IPS DF 6.9 (cell line): ENCODE results near the gene DYNLT4.
"Not testable (repeated sequence)": the region's sequence is repeated elsewhere in the genome, so short reads cannot be mapped to it uniquely, and the experiment has no call there.

Source experiments
- DNase-seq: peaks from one replicate; pipeline ENCODE4 v3.0.0-alpha.2; 2013; ENCODE audit warnings: low read depth, low spot score
- H3K27ac ChIP-seq: one replicate; pipeline ENCODE4 v1.5.1; 2013; ENCODE audit warnings: low read length, control low read depth
- H3K27me3 ChIP-seq: 2 replicates; pipeline ENCODE4 v1.6.1; 2013; ENCODE audit warnings: mild to moderate bottlenecking, low read length; ENCODE audit not compliant: control insufficient read depth, insufficient read depth
- H3K36me3 ChIP-seq: 2 replicates; pipeline ENCODE4 v1.6.1; 2013; ENCODE audit warnings: low read length; ENCODE audit not compliant: control insufficient read depth, insufficient read depth
- H3K4me1 ChIP-seq: 2 replicates; pipeline ENCODE4 v1.6.1; 2013; ENCODE audit warnings: low read length; ENCODE audit not compliant: control insufficient read depth, insufficient read depth
- H3K4me3 ChIP-seq: 2 replicates; pipeline ENCODE4 v1.5.1; 2013; ENCODE audit warnings: mild to moderate bottlenecking, low read length
- H3K9me3 ChIP-seq: 2 replicates; pipeline ENCODE4 v1.6.1; 2013; ENCODE audit warnings: low read length, inconsistent platforms; ENCODE audit not compliant: control insufficient read depth, insufficient read depth
- WGBS: extraction: QIAGEN DNeasy Blood & Tissue Kit; methylation state at CpG from one replicate; pipeline ENCODE4 v1.1.7; 2013; ENCODE audit warnings: mixed read lengths, missing lambda C conversion rate; ENCODE audit not compliant: insufficient read length, insufficient coverage; 5-methylcytosine and 5-hydroxymethylcytosine counted together

Gene DYNLT4

DNA sequence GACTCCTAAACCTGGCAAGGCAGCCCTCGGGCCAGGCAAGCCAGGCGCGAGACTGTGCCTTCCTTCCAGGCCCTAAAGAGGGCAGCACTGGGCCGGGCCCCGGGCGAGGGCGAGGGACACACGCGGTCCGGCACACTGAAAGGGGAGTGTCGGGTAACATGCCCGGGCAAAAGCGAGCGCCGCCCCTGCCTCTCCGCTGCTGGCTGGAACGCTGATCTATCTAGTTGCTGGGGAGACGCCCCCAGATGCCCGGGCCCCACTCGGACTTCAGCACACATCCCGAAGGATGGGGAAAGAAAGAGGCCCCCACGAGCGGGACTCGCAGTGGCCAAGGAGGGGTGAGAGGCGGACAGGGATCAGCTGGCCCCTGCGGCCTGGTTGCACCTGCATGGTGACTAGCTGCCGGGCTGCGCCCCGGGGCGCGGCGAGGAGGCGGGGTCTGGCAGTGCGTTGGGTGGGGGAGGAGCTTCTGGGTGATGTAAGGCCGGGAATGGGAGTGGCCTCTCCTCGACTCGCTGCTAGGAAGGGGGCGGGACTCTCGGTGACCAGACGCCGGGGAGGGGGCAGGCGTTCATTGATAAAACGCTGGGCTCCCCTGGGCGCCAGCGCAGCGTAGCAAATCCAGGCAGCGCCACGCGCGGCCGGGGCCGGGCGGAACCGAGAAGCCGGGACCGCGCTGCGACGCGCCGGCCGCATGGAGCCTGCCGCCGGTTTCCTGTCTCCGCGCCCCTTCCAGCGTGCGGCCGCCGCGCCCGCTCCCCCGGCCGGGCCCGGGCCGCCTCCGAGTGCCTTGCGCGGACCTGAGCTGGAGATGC lies 7.2 kb downstream of the DYNLT4 start, which contains the start of gene PLK3:
Gene PLK3 (plus strand): TSS at position 608 of the 815 bp plus-strand sequence. CDS start 87 bp downstream, at position 695.
- DNase-seq, result no peak
- WGBS, result no CpG with 5 or more reads among the region's 79 CpGs
- Histone ChIP-seq H3K36me3 (no peaks in the 10 kb centered on the region), H3K27me3 (no peaks in the 10 kb centered on the region), H3K4me3 (peak within 1 kb of the TSS; percentile 63; the same call in 1 of the 2 replicates), H3K27ac (no peak within 1 kb of the TSS), H3K9me3 (no peaks in the 10 kb centered on the region), H3K4me1 (peaks cover 3% of the 10 kb centered on the region; the same call in 1 of the 2 replicates)

DNA sequence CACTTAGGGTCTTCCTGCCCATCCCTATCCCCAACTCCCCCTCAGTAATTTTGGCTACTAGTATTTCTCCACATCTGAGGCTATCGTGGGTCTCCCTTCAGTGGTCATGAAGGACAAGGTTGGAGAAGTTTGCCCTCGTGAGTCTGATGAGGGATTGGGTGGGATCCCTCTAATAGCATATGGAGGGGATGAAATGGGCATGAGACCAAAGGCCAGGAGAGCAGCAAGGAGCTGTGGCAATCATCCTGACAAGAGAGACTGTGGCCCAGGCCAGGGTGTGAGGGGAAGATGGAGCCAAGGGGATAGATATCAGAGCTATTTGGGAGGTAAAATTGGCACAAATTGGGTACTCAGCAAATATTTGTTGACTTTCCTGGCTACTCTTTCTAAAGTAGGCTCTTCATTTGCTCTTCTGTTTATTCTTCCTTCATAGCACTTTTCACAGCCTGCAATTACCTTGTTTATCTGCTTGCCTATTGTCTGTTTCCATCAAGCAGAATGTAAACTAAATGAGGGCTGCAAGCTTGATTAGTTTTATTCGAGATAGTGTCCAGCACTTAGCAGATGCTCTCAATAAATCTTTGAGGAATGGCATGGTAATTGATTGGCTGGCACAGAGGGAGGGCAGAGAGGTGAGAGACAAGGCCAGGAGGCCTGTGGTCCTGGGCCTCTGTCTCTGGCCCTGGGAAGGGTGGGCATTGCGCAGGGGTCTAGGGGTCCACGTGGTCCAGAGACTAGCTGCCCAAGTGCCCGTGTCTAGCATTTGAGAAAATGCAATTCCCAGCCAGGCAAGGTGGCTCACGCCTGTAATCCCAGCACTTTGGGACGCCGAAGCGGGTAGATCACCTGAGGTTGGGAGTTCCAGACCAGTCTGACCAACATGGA lies 8.4 kb downstream of the DYNLT4 start:
- Histone ChIP-seq H3K9me3 (no peaks in the 10 kb centered on the region), H3K4me1 (peaks cover 3% of the 10 kb centered on the region; the same call in 1 of the 2 replicates), H3K27ac (no peak overlapping the region), H3K36me3 (no peaks in the 10 kb centered on the region), H3K4me3 (no peak overlapping the region), H3K27me3 (no peaks in the 10 kb centered on the region)
- DNase-seq, result no peak
- WGBS, result no CpG with 5 or more reads among the region's 10 CpGs

DNA sequence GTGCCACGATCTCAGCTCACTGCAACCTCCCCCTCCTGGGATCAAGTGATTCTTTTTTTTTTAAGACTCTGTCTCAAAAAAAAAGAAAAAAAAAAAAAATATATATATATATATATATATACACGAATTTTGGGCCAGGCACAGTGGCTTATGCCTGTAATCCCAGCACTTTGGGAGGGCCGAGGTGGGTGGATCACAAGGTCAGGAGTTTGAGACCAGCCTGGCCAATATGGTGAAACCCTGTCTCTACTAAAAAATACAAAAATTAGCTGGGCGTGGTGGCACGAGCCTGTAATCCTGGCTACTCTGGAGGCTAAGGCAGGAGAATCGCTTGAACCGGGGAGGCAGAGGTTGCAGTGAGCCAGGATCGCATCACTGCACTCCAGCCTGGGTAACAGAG lies 9.3 kb downstream of the DYNLT4 start:
- not testable (repeated sequence) for H3K9me3 ChIP-seq, H3K4me1 ChIP-seq, H3K27ac ChIP-seq, H3K27me3 ChIP-seq, DNase-seq, H3K36me3 ChIP-seq, H3K4me3 ChIP-seq
- no CpG with 5 or more reads among the region's 8 CpGs for WGBS

DNA sequence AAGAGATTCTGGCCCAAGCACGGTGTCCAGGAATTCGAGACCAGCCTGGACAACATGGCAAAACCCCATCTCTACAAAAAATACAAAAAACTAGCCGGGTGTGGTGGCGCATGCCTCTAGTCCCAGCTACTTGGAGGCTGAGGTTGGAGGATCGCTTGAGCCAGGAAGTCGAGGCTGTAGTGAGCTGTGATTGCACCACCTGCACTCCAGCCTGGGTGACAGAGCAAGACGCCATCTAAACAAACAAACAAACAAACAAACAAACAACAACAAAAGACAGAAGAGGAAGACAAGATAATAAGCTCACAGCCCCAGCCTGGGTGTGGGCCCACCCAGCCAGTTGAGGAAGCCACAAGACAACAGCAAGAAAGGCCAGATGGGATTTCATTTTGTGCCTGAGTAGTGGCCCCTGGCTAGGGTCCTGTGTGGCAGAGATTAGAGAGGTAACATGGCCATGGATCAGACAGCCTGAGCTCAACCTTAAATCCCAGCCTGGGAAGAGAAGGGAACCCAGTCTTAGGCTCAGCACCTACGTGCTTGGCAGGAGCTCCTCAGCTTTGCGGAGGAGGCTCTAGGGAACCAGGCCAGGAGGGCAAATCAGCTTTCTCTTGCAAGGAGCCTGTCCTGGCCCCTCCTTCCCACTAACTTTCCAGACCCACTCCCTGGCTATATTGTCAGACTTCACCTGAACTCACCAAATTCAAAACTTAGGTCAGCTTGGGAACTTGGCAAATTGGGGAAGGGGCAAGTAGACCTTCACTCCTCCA lies 14.2 kb downstream of the DYNLT4 start:
- no peak for DNase-seq
- Histone ChIP-seq H3K27me3 (no peaks in the 10 kb centered on the region), H3K27ac (no peak overlapping the region), H3K36me3 (no peaks in the 10 kb centered on the region), H3K4me1 (no peaks in the 10 kb centered on the region; the same call in 1 of the 2 replicates), H3K9me3 (no peaks in the 10 kb centered on the region), H3K4me3 (no peak overlapping the region)
- WGBS, result no CpG with 5 or more reads among the region's 9 CpGs

DNA sequence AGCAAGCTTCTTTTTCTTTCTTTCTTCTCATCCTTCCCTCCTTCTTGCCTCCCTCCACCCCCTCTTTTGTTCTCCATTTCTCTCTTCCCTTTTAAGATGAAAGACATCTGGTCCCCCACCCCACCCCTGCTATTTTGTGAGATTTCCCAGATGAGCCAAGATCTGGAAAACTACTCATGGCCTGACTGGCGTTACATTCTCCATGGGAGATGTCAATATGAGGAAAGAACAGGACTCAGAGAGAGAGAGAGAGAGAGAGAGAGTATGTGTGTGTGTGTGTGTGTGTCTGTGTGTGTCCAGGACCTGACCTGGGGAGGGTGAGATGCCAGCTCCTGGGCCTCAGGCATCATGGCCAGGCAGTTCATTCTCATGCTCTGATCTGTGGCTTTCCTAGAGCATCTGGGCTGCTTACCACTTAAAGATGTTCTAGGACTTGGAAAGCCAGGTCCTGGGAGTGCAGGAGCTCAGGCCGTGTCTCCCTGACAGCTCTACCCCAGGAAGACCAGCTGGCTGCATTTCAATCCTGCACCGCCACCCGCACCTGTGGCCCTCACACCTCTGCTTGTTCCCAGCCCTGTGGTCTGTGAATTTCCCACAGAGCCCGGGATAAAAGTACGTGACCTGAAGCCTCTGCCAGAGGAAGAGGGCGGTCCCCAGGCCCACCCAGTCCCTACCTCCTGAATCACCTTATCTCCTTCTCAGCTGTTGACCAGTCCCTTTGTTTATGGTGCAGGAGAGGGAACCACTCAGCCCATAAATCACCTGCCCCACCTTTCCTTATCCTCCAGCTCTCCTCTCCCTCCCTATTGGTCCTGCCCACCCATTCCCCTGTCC lies 16.0 kb downstream of the DYNLT4 start:
- H3K27ac ChIP-seq, result no peak overlapping the region
- no peaks in the 10 kb centered on the region for H3K9me3 ChIP-seq
- H3K27me3 ChIP-seq, result no peaks in the 10 kb centered on the region
- H3K4me3 ChIP-seq, result no peak overlapping the region
- no peaks in the 10 kb centered on the region for H3K36me3 ChIP-seq
- WGBS, result no CpG with 5 or more reads among the region's 7 CpGs
- DNase-seq, result no peak
- H3K4me1 ChIP-seq, result peaks cover 6% of the 10 kb centered on the region

DNA sequence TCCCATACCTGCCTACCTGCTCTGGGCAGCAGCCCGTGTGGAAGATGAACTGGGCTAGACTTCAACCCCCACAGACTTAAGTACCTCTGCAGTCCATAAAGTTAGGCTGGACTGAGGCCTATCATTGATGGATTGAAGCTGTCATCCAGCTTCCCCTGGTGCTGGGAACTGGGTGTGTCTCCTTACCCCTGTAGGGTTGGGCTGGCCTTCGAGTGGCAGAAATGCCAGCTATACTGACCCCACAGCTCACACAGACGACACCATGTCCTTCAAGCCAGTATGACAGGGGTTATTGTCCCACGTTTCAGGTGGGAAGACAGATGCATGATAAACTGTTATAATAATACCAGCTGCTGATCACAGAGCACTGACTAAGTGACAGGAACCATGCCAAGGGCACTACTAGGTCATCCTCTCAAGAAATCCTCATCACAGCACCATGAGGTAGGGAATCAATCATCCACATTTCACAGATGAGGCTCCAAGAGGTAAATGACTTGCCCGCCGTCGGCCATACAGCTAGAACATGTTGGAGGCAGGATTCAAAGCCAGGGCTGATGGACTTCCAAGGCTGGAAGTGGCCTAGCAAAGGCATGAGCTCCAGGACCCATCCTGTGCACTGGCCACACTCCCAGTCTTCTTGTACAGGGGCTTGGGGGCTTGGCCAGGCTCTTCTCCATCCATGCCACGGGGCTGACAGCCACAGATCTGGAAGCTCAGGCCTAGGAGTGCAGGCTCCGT lies 18.9 kb downstream of the DYNLT4 start, which contains the start of gene BEST4:
Gene BEST4 (minus strand): TSS at position 51 of the 741 bp plus-strand sequence. CDS start 465 bp downstream, outside the sequence.
- Histone ChIP-seq H3K4me3 (no peak within 1 kb of the TSS), H3K27ac (no peak within 1 kb of the TSS), H3K4me1 (peaks cover 7% of the 10 kb centered on the region), H3K9me3 (no peaks in the 10 kb centered on the region), H3K36me3 (no peaks in the 10 kb centered on the region), H3K27me3 (no peaks in the 10 kb centered on the region)
- no peak for DNase-seq
- WGBS, result no CpG with 5 or more reads among the region's 9 CpGs

DNA sequence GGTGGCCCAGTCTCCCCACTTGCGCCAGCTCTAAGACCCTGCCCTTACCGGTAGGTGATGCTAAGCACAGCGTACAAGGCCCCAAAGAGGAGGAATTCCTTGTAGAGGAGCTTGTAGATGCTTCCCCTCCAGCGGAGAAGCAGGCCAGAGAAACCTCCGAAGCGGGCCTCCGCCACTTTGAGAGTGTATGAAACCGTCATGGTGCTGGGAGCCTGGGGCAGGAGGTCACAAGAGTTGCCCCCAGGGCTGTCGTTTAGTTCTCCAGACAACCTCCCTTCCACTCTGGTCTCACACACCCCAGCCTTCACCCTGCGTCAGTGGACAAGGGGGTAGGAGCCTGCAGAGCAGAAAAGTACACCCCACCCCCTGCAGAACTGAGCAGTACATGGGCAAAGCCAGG lies 19.6 kb downstream of the DYNLT4 start:
- no peak overlapping the region for H3K4me3 ChIP-seq

DNA sequence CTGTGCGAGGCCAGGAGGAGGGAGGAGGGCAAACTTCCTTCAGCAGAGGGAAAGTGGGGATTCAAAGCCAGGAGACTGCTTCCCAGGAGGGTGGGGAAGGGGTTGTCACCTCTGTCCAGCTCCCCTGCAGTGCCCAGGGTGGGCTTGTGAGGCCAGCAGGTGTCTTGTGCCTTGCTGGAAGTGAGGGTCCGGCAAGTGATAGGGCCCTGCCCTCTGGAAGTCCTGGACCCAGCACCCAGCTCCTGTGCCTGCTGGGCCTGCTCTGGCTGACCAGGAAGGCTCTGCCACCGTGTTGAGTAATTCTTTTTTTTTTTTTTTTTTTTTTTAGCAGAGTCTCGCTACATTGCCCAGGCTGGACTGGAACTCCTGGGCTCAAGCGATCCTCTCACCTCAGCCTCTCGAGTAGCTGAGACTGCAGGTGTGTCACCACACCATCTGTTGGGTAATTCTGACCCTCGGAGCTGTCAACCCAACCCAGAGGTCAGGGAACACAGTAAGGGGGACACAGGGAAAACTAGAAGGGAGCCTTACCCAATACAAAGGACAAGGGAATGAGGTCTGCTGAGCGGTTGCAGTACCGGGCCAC lies 20.2 kb downstream of the DYNLT4 start:
- Histone ChIP-seq H3K27me3 (no peaks in the 10 kb centered on the region), H3K27ac (no peak overlapping the region), H3K4me3 (no peak overlapping the region; the same call in 1 of the 2 replicates), H3K4me1 (peaks cover 7% of the 10 kb centered on the region), H3K36me3 (no peaks in the 10 kb centered on the region), H3K9me3 (no peaks in the 10 kb centered on the region)
- no peak for DNase-seq
- no CpG with 5 or more reads among the region's 9 CpGs for WGBS

More for the DNA sequence above, 19.6 kb downstream of the DYNLT4 start:
- no peak for DNase-seq
- Histone ChIP-seq H3K27me3 (no peaks in the 10 kb centered on the region), H3K27ac (no peak overlapping the region), H3K4me1 (peaks cover 7% of the 10 kb centered on the region), H3K9me3 (no peaks in the 10 kb centered on the region), H3K36me3 (no peaks in the 10 kb centered on the region)
- WGBS, result no CpG with 5 or more reads among the region's 10 CpGs
